Muscle of arm (tissue), 12 donors: Measurements from ENCODE around the gene SPATA20. TPM values are rescaled to one million over a fixed set of nuclear protein-coding genes. Genes with fewer than 3 reads are reported as not detected.

Source experiments
- DNase-seq: peaks from one replicate; pipeline ENCODE4 v3.0.0-alpha.2; 2013
- polyA plus RNA-seq, 12 donors: library from polyadenylated mRNA; unstranded; fragments of 120-200 nt; gene quantifications; one replicate each; pipeline ENCODE4 v1.2.1, GENCODE V29; 2013; ENCODE audit not compliant: insufficient read length in 12 of 12

SPATA20 gene
- polyA plus RNA-seq, 12 donors = 16.4 to 43.9 (median 26.2) TPM; not detected in 1

GRCh38 chr17:50596191-50597037 is 49.4 kb downstream of the SPATA20 start:
- DNase-seq = no peak

- no peak for DNase-seq
Observed at GRCh38 chr17:50598487-50598886, 51.5 kb downstream of the SPATA20 start.

GRCh38 chr17:50599606-50600005 is 52.6 kb downstream of the SPATA20 start:
- DNase-seq = no peak

GRCh38 chr17:50601823-50602375 is 54.9 kb downstream of the SPATA20 start:
- no peak for DNase-seq

GRCh38 chr17:50602836-50603235 is 55.9 kb downstream of the SPATA20 start:
- no peak for DNase-seq

- no peak for DNase-seq
Observed at GRCh38 chr17:50603340-50603739, 56.4 kb downstream of the SPATA20 start.

GRCh38 chr17:50604513-50604912 is 57.5 kb downstream of the SPATA20 start:
- DNase-seq = peak; percentile 95

GRCh38 chr17:50605429-50605828 is 58.5 kb downstream of the SPATA20 start:
- DNase-seq = no peak

Other genes starting within 250 kb of the SPATA20 start
- 100 to 1,000 TPM in 1 of 12 donors, 10 to 100 TPM in 11; 15.5 to 337 (median 20.0) TPM for gene XYLT2, start 201.0 kb upstream of the SPATA20 start, polyA plus RNA-seq
- gene MRPL27, start 174.0 kb upstream of the SPATA20 start, polyA plus RNA-seq = 10 to 100 TPM in 11 of 12 donors, not detected in 1; 38.6 to 60.0 (median 52.9) TPM
- gene EME1, start 173.9 kb upstream of the SPATA20 start, polyA plus RNA-seq = 10 to 100 TPM in 1 of 12 donors, 1 to 10 TPM in 10, not detected in 1; 3.4 to 23.2 (median 6.6) TPM
- gene LRRC59, start 149.7 kb upstream of the SPATA20 start, polyA plus RNA-seq = 10 to 100 TPM in 11 of 12 donors, not detected in 1; 35.6 to 69.7 (median 48.9) TPM
- 10 to 100 TPM in 11 of 12 donors, not detected in 1; 54.0 to 96.0 (median 63.1) TPM for gene ACSF2, start 121.0 kb upstream of the SPATA20 start, polyA plus RNA-seq
- gene CHAD, start 78.3 kb upstream of the SPATA20 start, polyA plus RNA-seq = 10 to 100 TPM in 1 of 12 donors, 1 to 10 TPM in 10, not detected in 1; 2.0 to 10.5 (median 5.0) TPM
- gene RSAD1, start 68.3 kb upstream of the SPATA20 start, polyA plus RNA-seq = 10 to 100 TPM in 11 of 12 donors, not detected in 1; 28.0 to 40.1 (median 31.9) TPM
- gene MYCBPAP, start 38.7 kb upstream of the SPATA20 start, polyA plus RNA-seq = 1 to 10 TPM in 4 of 12 donors, under 1 TPM in 6, not detected in 2; 0.44 to 2.5 (median 0.85) TPM
- gene EPN3, start 14.4 kb upstream of the SPATA20 start, polyA plus RNA-seq = 10 to 100 TPM in 2 of 12 donors, 1 to 10 TPM in 7, under 1 TPM in 2, not detected in 1; 0.77 to 12.8 (median 1.9) TPM
- gene CACNA1G, start 13.5 kb downstream of the SPATA20 start, polyA plus RNA-seq = 10 to 100 TPM in 2 of 12 donors, 1 to 10 TPM in 9, not detected in 1; 5.8 to 20.0 (median 8.0) TPM
- 10 to 100 TPM in 2 of 12 donors, 1 to 10 TPM in 2, under 1 TPM in 7, not detected in 1; 0.32 to 40.4 (median 0.67) TPM for gene ABCC3, start 87.7 kb downstream of the SPATA20 start, polyA plus RNA-seq
- 10 to 100 TPM in 11 of 12 donors, not detected in 1; 36.5 to 49.5 (median 44.8) TPM for gene ANKRD40, start 160.7 kb downstream of the SPATA20 start, polyA plus RNA-seq
- gene LUC7L3, start 172.4 kb downstream of the SPATA20 start, polyA plus RNA-seq = 100 to 1,000 TPM; 191 to 632 (median 338) TPM
- gene ANKRD40CL, start 220.3 kb downstream of the SPATA20 start, polyA plus RNA-seq = 10 to 100 TPM in 1 of 12 donors, under 1 TPM in 4, not detected in 7; 0.15 to 11.1 (median 0.33) TPM